Fibroblast of upper back skin (primary cell): ENCODE data around the gene TCF12.
"Not testable (repeated sequence)": the region's sequence is repeated elsewhere in the genome, so short reads cannot be mapped to it uniquely, and the experiment has no call there.

ENCODE experiments used
- DNase-seq: peaks from one replicate; pipeline ENCODE4 v3.0.0-alpha.2; 2013

Gene TCF12

GRCh38 chr15:56948000-56948763 is 29.7 kb downstream of the TCF12 start:
- DNase-seq: no peak

- DNase-seq: no peak
Observed at GRCh38 chr15:56948764-56949101, 30.3 kb downstream of the TCF12 start.

DNA sequence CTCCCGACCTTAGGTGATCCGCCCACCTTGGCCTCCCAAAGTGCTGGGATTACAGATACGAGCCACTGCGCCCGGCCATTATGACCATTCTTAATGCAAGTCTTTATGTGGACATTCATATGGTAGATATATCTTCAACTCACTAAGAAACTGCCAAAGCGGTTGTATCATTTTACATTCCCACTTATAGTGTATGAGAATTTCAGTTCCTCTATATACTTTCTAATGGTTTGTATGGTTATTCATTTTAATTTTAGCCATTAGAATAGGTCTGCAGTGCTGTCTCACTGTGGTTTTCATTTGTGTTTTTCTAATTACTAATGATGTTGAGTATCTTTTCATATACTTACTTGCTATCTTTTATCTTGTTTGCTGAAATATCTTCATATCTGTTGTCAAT is 32.5 kb downstream of the TCF12 start:
- no peak for DNase-seq

GRCh38 chr15:56953790-56954189 is 35.3 kb downstream of the TCF12 start:
- DNase-seq: no peak

DNA sequence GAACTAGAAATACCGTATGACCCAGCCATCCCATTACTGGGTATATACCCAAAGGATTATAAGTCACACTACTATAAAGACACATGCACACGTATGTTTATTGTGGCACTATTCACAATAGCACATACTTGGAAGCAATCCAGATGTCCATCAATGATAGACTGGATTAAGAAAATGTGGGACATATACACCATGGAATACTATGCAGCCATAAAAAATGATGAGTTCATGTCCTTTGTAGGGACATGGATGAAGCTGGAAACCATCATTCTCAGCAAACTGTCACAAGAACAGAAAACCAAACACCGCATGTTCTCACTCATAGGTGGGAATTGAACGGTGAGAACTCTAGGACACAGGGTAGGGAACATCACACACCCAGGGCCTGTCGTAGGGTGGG is 36.6 kb downstream of the TCF12 start:
- DNase-seq: not testable (repeated sequence)

- no peak for DNase-seq
Observed at GRCh38 chr15:56956538-56956937, 38.1 kb downstream of the TCF12 start.

GRCh38 chr15:56957812-56958406 is 39.5 kb downstream of the TCF12 start:
- no peak for DNase-seq

DNA sequence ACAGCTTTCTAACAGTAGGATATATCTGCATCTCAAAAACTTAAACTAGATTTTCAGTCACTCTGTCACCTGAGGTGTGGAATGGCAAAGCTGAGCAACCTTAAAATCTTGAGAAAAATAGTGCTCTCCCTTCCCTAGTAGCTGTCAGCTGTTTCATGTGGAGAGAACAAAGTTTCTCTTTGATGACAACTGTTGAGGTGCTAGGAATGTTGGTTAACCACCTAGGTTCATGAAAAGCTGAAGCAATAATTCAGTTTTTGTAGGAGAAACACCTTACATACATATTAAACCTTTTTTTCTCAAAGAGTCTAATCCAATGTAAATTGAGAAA is 40.8 kb downstream of the TCF12 start:
- DNase-seq: no peak

DNA sequence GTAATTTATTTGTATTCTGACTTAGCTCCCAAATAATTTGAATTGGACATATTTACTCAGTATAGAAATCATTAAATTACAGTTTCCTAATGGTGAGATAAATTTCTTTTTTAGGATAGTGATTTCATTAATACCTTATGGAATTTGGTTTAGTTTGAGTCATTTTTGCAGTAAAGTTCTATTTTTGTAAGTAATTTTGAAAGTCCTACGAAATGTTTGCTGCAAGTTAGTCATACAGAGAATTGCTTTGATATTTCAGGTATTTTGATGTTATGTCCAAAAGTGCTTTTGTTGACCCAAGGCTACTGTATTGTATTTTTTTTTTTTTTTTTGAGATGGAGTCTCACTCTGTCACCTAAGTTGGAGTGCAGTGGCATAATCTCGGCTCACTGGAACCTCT is 41.7 kb downstream of the TCF12 start:
- no peak for DNase-seq

DNA sequence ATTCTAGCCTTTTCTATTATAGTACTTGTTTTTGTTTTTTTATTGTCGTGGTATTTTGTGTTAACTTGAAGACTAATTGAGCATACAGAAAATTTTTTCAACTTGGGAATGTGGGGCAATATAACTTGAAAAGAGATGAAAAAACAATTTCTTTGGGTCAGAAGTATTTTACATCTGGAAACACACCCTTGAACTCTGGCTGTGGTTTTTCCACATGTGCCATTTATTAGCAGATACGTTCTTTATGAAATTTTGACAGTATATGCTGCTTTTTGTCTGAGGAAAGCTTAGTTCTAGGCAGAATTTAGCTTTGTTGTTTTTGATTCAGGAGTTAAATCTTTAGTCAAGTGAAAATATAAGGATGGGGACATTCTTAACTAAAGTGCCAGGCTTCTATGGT is 44.7 kb downstream of the TCF12 start:
- DNase-seq: peak; percentile 44

GRCh38 chr15:56963710-56964109 is 45.3 kb downstream of the TCF12 start:
- DNase-seq: peak; percentile 40

DNA sequence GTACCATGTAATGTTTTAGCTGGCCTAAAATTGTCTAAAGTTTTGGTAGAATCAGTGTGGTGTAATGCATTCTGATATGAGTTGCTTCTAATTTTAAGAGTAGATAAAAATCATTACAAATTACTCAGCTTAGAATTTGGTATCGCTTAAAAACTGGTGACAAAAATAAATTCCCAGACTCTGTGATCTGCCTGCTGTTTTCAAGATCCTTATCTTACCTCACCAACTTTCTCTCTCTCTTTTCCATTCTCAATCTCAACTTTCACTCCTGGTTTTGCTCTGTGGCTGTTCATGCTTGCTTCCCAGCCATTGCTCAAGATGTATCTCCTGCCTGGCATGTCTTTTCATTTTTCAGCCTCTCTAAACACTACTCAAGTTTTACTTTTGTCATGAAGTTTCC is 45.7 kb downstream of the TCF12 start:
- DNase-seq: peak; percentile 34

GRCh38 chr15:56965231-56966013 is 47.0 kb downstream of the TCF12 start:
- DNase-seq: no peak

DNA sequence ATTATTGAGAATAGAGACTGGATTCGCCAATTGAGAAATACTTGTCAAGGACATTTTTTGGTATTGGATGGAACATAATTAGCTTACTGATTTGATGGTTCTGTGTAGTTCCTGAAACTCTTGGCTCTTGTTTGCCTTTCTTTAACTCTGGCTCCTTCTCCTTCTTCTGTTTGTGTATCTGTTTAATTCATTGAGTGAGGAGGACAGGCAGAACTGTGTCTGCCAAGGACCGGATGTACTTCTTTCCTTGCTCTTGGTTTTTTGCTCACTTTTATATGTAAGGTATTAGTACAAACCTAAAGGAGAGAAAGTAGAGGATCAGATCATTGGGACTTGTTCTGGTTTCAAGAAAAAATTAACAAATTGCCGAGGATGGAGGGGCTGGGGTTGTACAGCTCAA is 48.9 kb downstream of the TCF12 start:
- DNase-seq: no peak

- DNase-seq: no peak
Observed at GRCh38 chr15:56968256-56968655, 49.8 kb downstream of the TCF12 start.

GRCh38 chr15:56968821-56969220 is 50.4 kb downstream of the TCF12 start:
- no peak for DNase-seq

DNA sequence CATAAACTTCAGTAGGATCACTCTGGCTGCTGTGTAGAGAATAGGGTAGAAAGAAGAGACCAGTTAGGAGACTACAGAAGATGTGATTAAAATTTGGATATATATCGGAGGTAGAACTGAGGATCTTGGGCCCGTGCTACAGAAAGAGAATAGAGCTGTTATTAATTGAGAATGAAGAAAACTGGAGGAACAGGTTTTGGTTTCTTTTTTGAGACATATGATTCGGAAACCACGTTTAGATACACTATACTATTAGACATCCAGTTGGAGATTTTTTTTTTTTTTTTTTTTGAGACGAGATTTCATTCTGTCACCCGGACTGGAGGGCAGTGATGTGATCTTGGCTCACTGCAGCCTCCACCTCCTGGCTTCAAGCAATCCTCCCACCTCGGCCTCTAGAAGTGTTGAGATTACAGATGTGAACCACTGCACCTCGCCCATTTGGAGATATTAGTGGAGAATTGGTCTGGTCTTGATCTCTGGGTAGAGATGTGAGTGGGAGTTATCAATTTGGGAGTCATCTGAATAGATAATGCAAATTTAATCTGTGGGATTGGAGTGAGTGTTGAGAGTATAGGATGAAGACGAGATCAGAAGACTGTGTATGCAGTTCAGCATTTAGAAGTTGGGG is 50.9 kb downstream of the TCF12 start:
- no peak for DNase-seq

GRCh38 chr15:56971571-56971970 is 53.1 kb downstream of the TCF12 start:
- no peak for DNase-seq

- no peak for DNase-seq
Observed at GRCh38 chr15:56972016-56972415, 53.6 kb downstream of the TCF12 start.

GRCh38 chr15:56972426-56972825 is 54.0 kb downstream of the TCF12 start:
- DNase-seq: no peak

GRCh38 chr15:56973463-56973862 is 55.0 kb downstream of the TCF12 start:
- no peak for DNase-seq

GRCh38 chr15:56977232-56977631 is 58.8 kb downstream of the TCF12 start:
- no peak for DNase-seq

DNA sequence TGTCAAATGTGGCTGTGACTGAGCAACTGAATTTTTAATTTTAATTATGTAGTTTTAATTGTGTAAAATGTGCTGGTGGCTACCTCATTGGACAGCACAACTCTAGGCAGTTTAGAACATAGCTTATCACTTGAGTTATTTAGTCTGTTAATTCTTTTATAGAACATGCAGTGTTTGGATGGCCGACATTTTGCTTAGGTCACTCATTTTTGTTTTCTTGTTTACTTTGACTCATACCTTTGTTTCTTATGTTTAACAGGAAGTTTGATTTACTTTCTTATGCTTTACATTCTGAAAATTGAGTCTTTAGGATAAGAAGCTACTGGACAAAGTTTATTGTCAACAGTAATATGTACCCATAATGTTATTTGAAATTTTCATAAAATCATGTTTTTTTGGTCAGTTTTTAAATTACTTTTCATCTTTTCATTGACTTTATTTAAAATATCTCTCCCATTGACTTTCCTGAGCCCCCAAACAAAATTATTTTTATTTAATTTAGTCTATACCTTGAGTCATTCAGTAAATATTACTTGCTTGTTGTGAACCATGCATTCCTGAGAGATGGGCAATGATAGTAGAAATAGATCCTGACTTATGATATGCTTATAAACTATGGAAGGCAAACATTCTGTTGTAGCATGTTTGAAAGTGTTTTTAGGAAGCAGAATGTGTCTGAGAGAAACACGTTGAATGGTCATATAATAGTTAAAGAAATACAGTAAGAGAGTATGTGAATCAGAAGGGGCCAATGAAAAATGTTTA is 60.6 kb downstream of the TCF12 start:
- peak; percentile 53 for DNase-seq
